Kidney (tissue), 11 donors: ENCODE measurements around the gene CRLF3. TPM values are rescaled to one million over a fixed set of nuclear protein-coding genes. Genes with fewer than 3 reads are reported as not detected.
A peak's percentile ranks its signal among the peaks of the same experiment; 100 is the strongest.
"Not testable (repeated sequence)": the region's sequence is repeated elsewhere in the genome, so short reads cannot be mapped to it uniquely, and the experiment has no call there.

Experiments used
- DNase-seq, 5 donors: peaks; one replicate each; pipeline ENCODE4 v3.0.0-alpha.2; 2013 to 2020
- FAIRE-seq: peaks from 2 replicates; lab custom pipeline; 2012; peaks lifted over from hg19 to GRCh38; lab: Jason Lieb, UNC
- H3K27ac ChIP-seq, 2 donors: one replicate each; pipeline ENCODE4 v1.7.0; 2013; ENCODE audit warnings: low read depth in 2 of 2, low read length in 2 of 2, inconsistent platforms in 1 of 2
- H3K27me3 ChIP-seq: one replicate; pipeline ENCODE4 v1.7.1; 2013; ENCODE audit warnings: low read length, inconsistent platforms; ENCODE audit not compliant: control insufficient read depth, insufficient read depth
- H3K36me3 ChIP-seq, 3 donors: one replicate each; pipeline versions ENCODE4 v1.7.0 to v1.7.1; 2013; ENCODE audit warnings: low read length in 3 of 3, control low read depth in 1 of 3, inconsistent platforms in 1 of 3; ENCODE audit not compliant: insufficient read depth in 3 of 3, control insufficient read depth in 2 of 3
- H3K4me1 ChIP-seq, 3 donors: one replicate each; pipeline versions ENCODE4 v1.7.0 to v1.7.1; 2013; ENCODE audit warnings: low read length in 3 of 3, inconsistent platforms in 1 of 3, low read depth in 1 of 3; ENCODE audit not compliant: control insufficient read depth in 2 of 3, insufficient read depth in 2 of 3
- H3K4me3 ChIP-seq, 3 donors: one replicate each; pipeline versions ENCODE4 v1.7.0 to v1.8.1; 2013; ENCODE audit warnings: low read length in 3 of 3, control low read depth in 1 of 3, inconsistent platforms in 1 of 3
- H3K9ac ChIP-seq, 3 donors: one replicate each; pipeline versions ENCODE4 v1.7.0 to v1.7.1; 2013; ENCODE audit warnings: low read length in 3 of 3, control low read depth in 1 of 3, inconsistent platforms in 1 of 3
- H3K9me3 ChIP-seq, 3 donors: one replicate each; pipeline versions ENCODE4 v1.7.0 to v1.7.1; 2013; ENCODE audit warnings: low read length in 3 of 3, control low read depth in 1 of 3, inconsistent platforms in 1 of 3; ENCODE audit not compliant: control insufficient read depth in 2 of 3, insufficient read depth in 1 of 3
- intact Hi-C: fragments of 100-400 bp; cut with DNase I; formaldehyde crosslinking; loops from one replicate; pipeline ENCODE4 v1.11.1; 2022
- polyA plus RNA-seq: library from polyadenylated mRNA; stranded (reverse); fragments of 350-450 nt; fragmentation: Illumina TruSeq; extraction: RNeasy Lipid Tissue Mini Kit (QIAGEN cat#74804); gene quantifications from one replicate; pipeline ENCODE4 v1.2.3, GENCODE V29; 2014; ENCODE audit warnings: low read depth, low replicate concordance; ENCODE audit not compliant: insufficient read depth
- total RNA-seq: library from RNA; stranded (reverse); fragmentation: NEBNext Ultra II Directional; extraction: Animal tissue kit (Norgen Biotek cat#: 25700); gene quantifications from one replicate; pipeline ENCODE4 v1.2.1, GENCODE V29; 2021
- donor health status: control.
- donor health status: control.
- donor health status: DM: yes; HTN: yes; CAD: no.
- donor health status: Normal renal cell carcinoma (clear cell type).

Gene CRLF3
- total and polyA plus RNA-seq, 2 donors from 2014 or later: 3.4 to 12.9 TPM

DNA sequence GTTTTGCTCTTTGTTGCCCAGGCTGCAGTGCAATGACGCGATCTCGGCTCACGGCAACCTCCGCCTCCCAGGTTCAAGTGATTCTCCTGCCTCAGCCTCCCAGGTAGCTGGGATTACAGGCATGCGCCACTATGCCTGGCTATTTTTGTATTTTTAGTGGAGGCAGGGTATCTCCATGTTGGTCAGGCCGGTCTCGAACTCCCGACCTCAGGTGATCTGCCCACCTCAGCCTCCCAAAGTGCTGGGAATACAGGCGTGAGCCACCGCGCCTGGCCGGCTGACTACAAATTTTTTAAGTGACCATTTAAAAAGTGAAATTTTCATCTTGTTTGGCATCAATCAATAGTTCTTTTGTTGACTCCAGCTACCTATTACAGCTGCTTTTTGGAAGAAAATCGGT is 90.3 kb downstream of the CRLF3 start:
- not testable (repeated sequence) for FAIRE-seq, H3K4me3 ChIP-seq

More for the DNA sequence above, 90.3 kb downstream of the CRLF3 start:
- H3K9me3 ChIP-seq, H3K27me3 ChIP-seq, H3K36me3 ChIP-seq, H3K27ac ChIP-seq, H3K9ac ChIP-seq, intact Hi-C loops, H3K4me1 ChIP-seq: not testable (repeated sequence)
- DNase-seq: peak in 1 of 5 donors; percentile 20

Other genes starting within 250 kb of the CRLF3 start
- gene ATAD5, start 7.3 kb upstream of the CRLF3 start, total RNA-seq: 1.7 TPM
- gene ATAD5, start 7.3 kb upstream of the CRLF3 start, polyA plus RNA-seq: 0.19 TPM
- gene TEFM, start 81.5 kb upstream of the CRLF3 start, total RNA-seq: 14.0 TPM
- 14.3 TPM for gene TEFM, start 81.5 kb upstream of the CRLF3 start, polyA plus RNA-seq
- 24.8 TPM for gene ADAP2, start 97.3 kb upstream of the CRLF3 start, total RNA-seq
- gene ADAP2, start 97.3 kb upstream of the CRLF3 start, polyA plus RNA-seq: 6.5 TPM
- gene RNF135, start 146.3 kb upstream of the CRLF3 start, total RNA-seq: 27.8 TPM
- gene RNF135, start 146.3 kb upstream of the CRLF3 start, polyA plus RNA-seq: 29.8 TPM